H1 (cell line): Measurements from ENCODE around the gene OLR1.

ENCODE experiments used
- CHD7 ChIP-seq: fragments of 300-600 bp; sonication (generic); IDR thresholded peaks from 2 replicates; pipeline ENCODE4 v1.7.1; 2012; ENCODE audit warnings: low read length, moderate library complexity, mild to moderate bottlenecking, inconsistent platforms; ENCODE audit not compliant: insufficient replicate concordance
- CTCF ChIP-seq, 3 experiments: IDR thresholded peaks; 1 replicate in 2 of 3; 2 replicates in 1 of 3; pipeline versions ENCODE4 v1.5.1 to v1.6.1; 2011; ENCODE audit warnings: low read length in 3 of 3, mild to moderate bottlenecking in 3 of 3, inconsistent platforms in 2 of 3, low read depth in 1 of 3, moderate library complexity in 1 of 3; ENCODE audit not compliant: insufficient read depth in 1 of 3; ENCODE audit errors: control extremely low read depth in 1 of 3
- EZH2 ChIP-seq: fragments of 200-600 bp; sonication (generic); IDR thresholded peaks from 2 replicates; pipeline ENCODE4 v1.7.1; 2012; ENCODE audit warnings: low read depth, mild to moderate bottlenecking, moderate library complexity, low read length, inconsistent platforms; ENCODE audit not compliant: severe bottlenecking
- POLR2A ChIP-seq, 2 experiments: IDR thresholded peaks; 1 replicate in 1 of 2; 2 replicates in 1 of 2; pipeline ENCODE4 v1.6.1; 2011; ENCODE audit warnings: low read depth in 2 of 2, low read length in 2 of 2, mild to moderate bottlenecking in 2 of 2; ENCODE audit errors: control extremely low read depth in 1 of 2
- RAD21 ChIP-seq, 2 experiments: IDR thresholded peaks in 1 of 2; conservative IDR thresholded peaks in 1 of 2; 2 replicates each; pipeline ENCODE4 v1.6.1; 2011; ENCODE audit warnings: low read depth in 2 of 2, low read length in 2 of 2, improper control_type of control experiment in 1 of 2, inconsistent platforms in 1 of 2, mild to moderate bottlenecking in 1 of 2, moderate library complexity in 1 of 2

GRCh38 chr12:10140001-10140400 lies 31.9 kb downstream of the OLR1 start:
- TF ChIP-seq CHD7 (no peak), EZH2 (no peak), CTCF (IDR thresholded peaks at IDR 0.05; ENCODE audit: control extremely low read depth in 1 of 3, insufficient read depth in 1 of 3, low read depth in 1 of 3, low read length in 3 of 3) (peak in 2 of 3 experiments; percentile 56 to 80; a peak in 3 of 4 replicates), RAD21 (IDR thresholded peaks at IDR 0.05 in 1 of 2, conservative IDR thresholded peaks at IDR 0.05 in 1 of 2; ENCODE audit: low read depth in 2 of 2, low read length in 2 of 2) (peak; percentile 95 to 97), POLR2A (IDR thresholded peaks at IDR 0.05; ENCODE audit: control extremely low read depth in 1 of 2, low read depth in 2 of 2, low read length in 2 of 2) (no peak)
